Neural progenitor cell (in vitro differentiated cells): ENCODE data around the gene MTRFR.

Experiments
- CTCF ChIP-seq: fragments of 200-600 bp; sonication (generic); IDR thresholded peaks from 2 replicates; pipeline ENCODE4 v1.5.1; 2017; ENCODE audit warnings: antibody characterized with exemption, mild to moderate bottlenecking
- EZH2phosphoT487 ChIP-seq: fragments of 200-600 bp; sonication (generic); IDR thresholded peaks from 2 replicates; pipeline ENCODE4 v1.6.1; 2017; ENCODE audit warnings: antibody characterized with exemption

GRCh38 chr12:123271001-123271668, 37.9 kb downstream of the MTRFR start:
- TF ChIP-seq CTCF (peak; percentile 50), EZH2phosphoT487 (no peak)
